ENCODE results near the gene WWOX. TPM values are rescaled to one million over a fixed set of nuclear protein-coding genes. Genes with fewer than 3 reads are reported as not detected.
A peak's percentile ranks its signal among the peaks of the same experiment; 100 is the strongest.
"Not testable (repeated sequence)": the region's sequence is repeated elsewhere in the genome, so short reads cannot be mapped to it uniquely, and the experiment has no call there.

Gene WWOX
- total and polyA plus RNA-seq, 10 donors = 5.9 to 90.3 (median 26.4) TPM

- no peak for DNase-seq
- intact Hi-C loops (cut with DNase I; ENCODE audit: low total_unique reads) = no loop called here
- Histone ChIP-seq H3K4me1 (peaks cover 0 to 8% (median 3%) of the 10 kb centered on the region in 6 donors), H3K9me3 (no peaks in the 10 kb centered on the region), H3K27ac (no peak overlapping the region), H3K4me3 (no peak overlapping the region), H3K36me3 (no peaks in the 10 kb centered on the region), H3K27me3 (replicated peaks in 1 of 7) (peaks cover 0 to 16% (median 0%) of the 10 kb centered on the region in 7 donors)
- TF ChIP-seq POLR2AphosphoS5 (IDR thresholded peaks at IDR 0.05) (no peak), CTCF (IDR thresholded peaks at IDR 0.05 in 8 of 11, conservative IDR thresholded peaks at IDR 0.05 in 3 of 11) (no peak), POLR2A (IDR thresholded peaks at IDR 0.05) (no peak)
- 85 to 90% (median 86%) methylated on average over 10 of the region's 10 CpGs for WGBS, 5 donors
Measured at GRCh38 chr16:79257953-79258490, 1158.6 kb downstream of the WWOX start.

GRCh38 chr16:79260890-79261289, 1161.4 kb downstream of the WWOX start:
- 88 to 100% (median 93%) methylated on average over 4 of the region's 4 CpGs for WGBS, 5 donors
- intact Hi-C loops (cut with DNase I; ENCODE audit: low total_unique reads); H3K36me3 ChIP-seq; H3K9me3 ChIP-seq; DNase-seq; H3K4me1 ChIP-seq; H3K4me3 ChIP-seq; H3K27ac ChIP-seq: not testable (repeated sequence)
- peaks cover 0 to 16% (median 0%) of the 10 kb centered on the region in 7 donors for H3K27me3 ChIP-seq (replicated peaks in 1 of 7)

- DNase-seq = peak; percentile 80
- H3K27ac ChIP-seq = no peak overlapping the region
- H3K4me1 ChIP-seq = peaks cover 0 to 8% (median 3%) of the 10 kb centered on the region in 6 donors
- H3K4me3 ChIP-seq = no peak overlapping the region
- WGBS, 5 donors = 33 to 58% (median 41%) methylated on average over 5 of the region's 5 CpGs
- peaks cover 0 to 16% (median 0%) of the 10 kb centered on the region in 7 donors for H3K27me3 ChIP-seq (replicated peaks in 1 of 7)
- H3K36me3 ChIP-seq = no peaks in the 10 kb centered on the region
- intact Hi-C loops (cut with DNase I; ENCODE audit: low total_unique reads) = no loop called here
- H3K9me3 ChIP-seq = no peaks in the 10 kb centered on the region
- TF ChIP-seq POLR2A (IDR thresholded peaks at IDR 0.05) (no peak), POLR2AphosphoS5 (IDR thresholded peaks at IDR 0.05) (peak in 1 of 3 donors; percentile 8), CTCF (IDR thresholded peaks at IDR 0.05 in 8 of 11, conservative IDR thresholded peaks at IDR 0.05 in 3 of 11) (peak in 8 of 11 experiments; percentile 30 to 66 (median 58))
Measured at GRCh38 chr16:79261481-79261940, 1162.1 kb downstream of the WWOX start.

GRCh38 chr16:79261944-79262552, 1162.6 kb downstream of the WWOX start:
- Histone ChIP-seq H3K36me3 (no peaks in the 10 kb centered on the region), H3K4me3 (no peak overlapping the region), H3K27ac (no peak overlapping the region), H3K9me3 (no peaks in the 10 kb centered on the region), H3K27me3 (replicated peaks in 1 of 7) (peaks cover 0 to 16% (median 0%) of the 10 kb centered on the region in 7 donors), H3K4me1 (peaks cover 0 to 9% (median 3%) of the 10 kb centered on the region in 6 donors)
- 87 to 94% (median 89%) methylated on average over 7 of the region's 7 CpGs for WGBS, 5 donors
- TF ChIP-seq CTCF (IDR thresholded peaks at IDR 0.05 in 8 of 11, conservative IDR thresholded peaks at IDR 0.05 in 3 of 11) (no peak), POLR2A (IDR thresholded peaks at IDR 0.05) (no peak), POLR2AphosphoS5 (IDR thresholded peaks at IDR 0.05) (no peak)
- intact Hi-C loops (cut with DNase I; ENCODE audit: low total_unique reads) = no loop called here
- DNase-seq = no peak

Small RNA genes lying within 50 kb of the gene (small RNA-seq; reads per million reads assigned to genes)
- 0 reads per million in 4 donors for gene AC027279.3

Other genes starting within 250 kb of the WWOX start
- not detected for gene CLEC3A, start 77.1 kb upstream of the WWOX start, total RNA-seq
- gene CLEC3A, start 77.1 kb upstream of the WWOX start, polyA plus RNA-seq = not detected